ENCODE results near the gene EXOC8.

DNA sequence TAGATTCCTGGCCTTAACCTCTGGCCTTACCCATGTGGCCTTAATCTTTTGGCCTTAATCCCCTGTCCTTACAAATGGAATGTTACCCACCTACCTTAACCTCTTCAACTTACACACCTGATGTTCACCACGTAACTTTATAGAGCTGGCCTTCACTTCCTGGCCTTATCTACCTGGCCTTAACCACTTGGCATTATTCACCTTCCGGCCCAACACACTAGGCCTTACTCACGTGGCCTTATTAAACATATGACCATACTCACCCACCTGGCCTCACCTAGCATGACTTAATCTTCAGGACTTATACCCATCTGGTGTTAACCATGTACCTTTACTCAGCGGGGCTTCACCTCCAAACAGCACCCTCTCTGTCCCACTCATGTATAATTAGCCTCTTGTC lies 41.7 kb downstream of the EXOC8 start:
- TF ChIP-seq, protein P1, sequence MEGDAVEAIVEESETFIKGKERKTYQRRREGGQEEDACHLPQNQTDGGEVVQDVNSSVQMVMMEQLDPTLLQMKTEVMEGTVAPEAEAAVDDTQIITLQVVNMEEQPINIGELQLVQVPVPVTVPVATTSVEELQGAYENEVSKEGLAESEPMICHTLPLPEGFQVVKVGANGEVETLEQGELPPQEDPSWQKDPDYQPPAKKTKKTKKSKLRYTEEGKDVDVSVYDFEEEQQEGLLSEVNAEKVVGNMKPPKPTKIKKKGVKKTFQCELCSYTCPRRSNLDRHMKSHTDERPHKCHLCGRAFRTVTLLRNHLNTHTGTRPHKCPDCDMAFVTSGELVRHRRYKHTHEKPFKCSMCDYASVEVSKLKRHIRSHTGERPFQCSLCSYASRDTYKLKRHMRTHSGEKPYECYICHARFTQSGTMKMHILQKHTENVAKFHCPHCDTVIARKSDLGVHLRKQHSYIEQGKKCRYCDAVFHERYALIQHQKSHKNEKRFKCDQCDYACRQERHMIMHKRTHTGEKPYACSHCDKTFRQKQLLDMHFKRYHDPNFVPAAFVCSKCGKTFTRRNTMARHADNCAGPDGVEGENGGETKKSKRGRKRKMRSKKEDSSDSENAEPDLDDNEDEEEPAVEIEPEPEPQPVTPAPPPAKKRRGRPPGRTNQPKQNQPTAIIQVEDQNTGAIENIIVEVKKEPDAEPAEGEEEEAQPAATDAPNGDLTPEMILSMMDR (IDR thresholded peaks at IDR 0.05; ENCODE audit: insufficient read depth, low read depth, low read length), result no peak
- TF ChIP-seq EZH2 (IDR thresholded peaks at IDR 0.05; ENCODE audit: insufficient read depth, low read length), result no peak

Measured in astrocyte (in vitro differentiated cells and primary cell).